ENCODE measurements around the gene RUBCNL.

DNA sequence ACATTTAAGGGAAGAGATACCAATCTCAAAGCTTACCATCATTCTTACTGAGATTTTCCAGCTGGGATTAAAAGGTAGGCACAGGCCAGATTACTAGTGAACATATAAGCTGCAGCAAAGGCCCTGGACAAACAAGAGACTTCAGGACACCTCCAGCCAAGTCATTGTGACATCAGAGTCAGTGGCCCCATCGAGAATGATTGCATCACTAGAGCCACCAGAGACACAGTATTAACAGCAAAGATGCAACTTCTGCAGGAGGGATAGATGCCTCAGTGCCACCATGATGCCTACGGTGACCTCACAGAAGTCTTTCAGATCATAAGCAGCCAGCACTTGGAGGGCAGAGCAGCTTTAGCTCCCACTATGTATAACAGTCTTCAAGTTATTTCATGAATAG is 8.6 kb downstream of the RUBCNL start:
- TF ChIP-seq, protein P1, sequence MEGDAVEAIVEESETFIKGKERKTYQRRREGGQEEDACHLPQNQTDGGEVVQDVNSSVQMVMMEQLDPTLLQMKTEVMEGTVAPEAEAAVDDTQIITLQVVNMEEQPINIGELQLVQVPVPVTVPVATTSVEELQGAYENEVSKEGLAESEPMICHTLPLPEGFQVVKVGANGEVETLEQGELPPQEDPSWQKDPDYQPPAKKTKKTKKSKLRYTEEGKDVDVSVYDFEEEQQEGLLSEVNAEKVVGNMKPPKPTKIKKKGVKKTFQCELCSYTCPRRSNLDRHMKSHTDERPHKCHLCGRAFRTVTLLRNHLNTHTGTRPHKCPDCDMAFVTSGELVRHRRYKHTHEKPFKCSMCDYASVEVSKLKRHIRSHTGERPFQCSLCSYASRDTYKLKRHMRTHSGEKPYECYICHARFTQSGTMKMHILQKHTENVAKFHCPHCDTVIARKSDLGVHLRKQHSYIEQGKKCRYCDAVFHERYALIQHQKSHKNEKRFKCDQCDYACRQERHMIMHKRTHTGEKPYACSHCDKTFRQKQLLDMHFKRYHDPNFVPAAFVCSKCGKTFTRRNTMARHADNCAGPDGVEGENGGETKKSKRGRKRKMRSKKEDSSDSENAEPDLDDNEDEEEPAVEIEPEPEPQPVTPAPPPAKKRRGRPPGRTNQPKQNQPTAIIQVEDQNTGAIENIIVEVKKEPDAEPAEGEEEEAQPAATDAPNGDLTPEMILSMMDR (IDR thresholded peaks at IDR 0.05; ENCODE audit: poor library complexity): no peak
- no peak for TF ChIP-seq EZH2phosphoT487 (IDR thresholded peaks at IDR 0.05; ENCODE audit: low read depth, severe bottlenecking, unreplicated experiment)
